H9 (cell line): ENCODE measurements around the gene RBM23. TPM values are rescaled to one million over a fixed set of nuclear protein-coding genes. Genes with fewer than 3 reads are reported as not detected.
A peak's percentile ranks its signal among the peaks of the same experiment; 100 is the strongest.

Source experiments
- DNase-seq: peaks from one replicate; pipeline ENCODE4 v3.0.0-alpha.2; 2017
- H2AFZ ChIP-seq: one replicate; pipeline ENCODE4 v1.6.1; 2013; ENCODE audit warnings: mild to moderate bottlenecking, low read length, control low read depth, moderate library complexity
- H2AK5ac ChIP-seq: 2 replicates; pipeline ENCODE4 v1.6.1; 2013; ENCODE audit warnings: low read length, control low read depth, mixed read lengths; ENCODE audit not compliant: insufficient read length
- H2BK120ac ChIP-seq: one replicate; pipeline ENCODE4 v1.6.1; 2013; ENCODE audit warnings: low read depth, mild to moderate bottlenecking, low read length, control low read depth, inconsistent platforms; ENCODE audit not compliant: poor library complexity, severe bottlenecking
- H2BK12ac ChIP-seq: 2 replicates; pipeline ENCODE4 v1.6.1; 2013; ENCODE audit warnings: low read length, control low read depth, mixed read lengths, low read depth; ENCODE audit not compliant: insufficient read length
- H2BK15ac ChIP-seq: 2 replicates; pipeline ENCODE4 v1.6.1; 2013; ENCODE audit warnings: low read depth, low read length, control low read depth
- H2BK20ac ChIP-seq: one replicate; pipeline ENCODE4 v1.6.1; 2013; ENCODE audit warnings: low read depth, mild to moderate bottlenecking, low read length, control low read depth, inconsistent platforms; ENCODE audit not compliant: poor library complexity, severe bottlenecking
- H2BK5ac ChIP-seq: 2 replicates; pipeline ENCODE4 v1.6.1; 2013; ENCODE audit warnings: low read length, control low read depth, mixed read lengths; ENCODE audit not compliant: insufficient read length
- H3K14ac ChIP-seq: 2 replicates; pipeline ENCODE4 v1.6.1; 2013; ENCODE audit warnings: low read length, control low read depth; ENCODE audit not compliant: insufficient read depth
- H3K18ac ChIP-seq: 2 replicates; pipeline ENCODE4 v1.6.1; 2013; ENCODE audit warnings: low read depth, mild to moderate bottlenecking, mixed read lengths, low read length, control low read depth; ENCODE audit not compliant: insufficient read length
- H3K23ac ChIP-seq: 2 replicates; pipeline ENCODE4 v1.6.1; 2013; ENCODE audit warnings: low read length, control low read depth, mixed read lengths, low read depth; ENCODE audit not compliant: insufficient read length
- H3K23me2 ChIP-seq: 2 replicates; pipeline ENCODE4 v1.6.1; 2013; ENCODE audit warnings: low read depth, mild to moderate bottlenecking, mixed read lengths, low read length, control low read depth; ENCODE audit not compliant: insufficient read length, poor library complexity, severe bottlenecking
- H3K27ac ChIP-seq: 2 replicates; pipeline ENCODE4 v1.5.1; 2013; ENCODE audit warnings: low read length, control low read depth, mixed read lengths, low read depth; ENCODE audit not compliant: insufficient read length
- H3K27me3 ChIP-seq: 2 replicates; pipeline ENCODE4 v1.6.1; 2013; ENCODE audit warnings: low read length, control low read depth, inconsistent platforms; ENCODE audit not compliant: insufficient read depth
- H3K4ac ChIP-seq: 2 replicates; pipeline ENCODE4 v1.6.1; 2013; ENCODE audit warnings: low read depth, mild to moderate bottlenecking, control low read depth, inconsistent platforms, low read length, moderate library complexity
- H3K4me1 ChIP-seq: 2 replicates; pipeline ENCODE4 v1.6.1; 2013; ENCODE audit warnings: low read length, control low read depth, inconsistent platforms; ENCODE audit not compliant: insufficient read depth
- H3K4me2 ChIP-seq: 2 replicates; pipeline ENCODE4 v1.6.1; 2013; ENCODE audit warnings: low read length, control low read depth, mixed read lengths; ENCODE audit not compliant: insufficient read length, insufficient read depth
- H3K56ac ChIP-seq: 2 replicates; pipeline ENCODE4 v1.6.1; 2013; ENCODE audit warnings: low read depth, mild to moderate bottlenecking, mixed read lengths, low read length, control low read depth; ENCODE audit not compliant: insufficient read length
- H3K79me1 ChIP-seq: 2 replicates; pipeline ENCODE4 v1.6.1; 2013; ENCODE audit warnings: low read depth, mild to moderate bottlenecking, moderate library complexity, low read length, control low read depth, inconsistent platforms; ENCODE audit not compliant: insufficient read depth, poor library complexity, severe bottlenecking
- H3K79me2 ChIP-seq: 2 replicates; pipeline ENCODE4 v1.6.1; 2013; ENCODE audit warnings: low read length, control low read depth, inconsistent platforms; ENCODE audit not compliant: insufficient read depth
- H3K9ac ChIP-seq: 2 replicates; pipeline ENCODE4 v1.6.1; 2013; ENCODE audit warnings: low read length, control low read depth, mixed read lengths; ENCODE audit not compliant: insufficient read length; ENCODE audit errors: extremely low read depth
- H3K9me3 ChIP-seq: one replicate; pipeline ENCODE4 v1.6.1; 2013; ENCODE audit warnings: low read depth, low read length, inconsistent platforms; ENCODE audit not compliant: control insufficient read depth
- H3T11ph ChIP-seq: one replicate; pipeline ENCODE4 v1.6.1; 2013; ENCODE audit warnings: mild to moderate bottlenecking, low read length, control low read depth, inconsistent platforms
- H4K20me1 ChIP-seq: one replicate; pipeline ENCODE4 v1.6.1; 2013; ENCODE audit not compliant: control insufficient read depth, insufficient read length, insufficient read depth
- H4K5ac ChIP-seq: 2 replicates; pipeline ENCODE4 v1.6.1; 2013; ENCODE audit warnings: low read depth, mild to moderate bottlenecking, mixed read lengths, low read length, control low read depth; ENCODE audit not compliant: insufficient read length
- H4K8ac ChIP-seq: replicated peaks from 2 replicates; pipeline ENCODE4 v1.6.1; 2013; ENCODE audit warnings: low read length, control low read depth, mixed read lengths, low read depth; ENCODE audit not compliant: insufficient read length
- H4K91ac ChIP-seq: 2 replicates; pipeline ENCODE4 v1.6.1; 2013; ENCODE audit warnings: low read depth, mild to moderate bottlenecking, moderate library complexity, mixed read lengths, low read length, control low read depth; ENCODE audit not compliant: insufficient read length
- H3K27ac Mint-ChIP-seq, 3 experiments: 2 replicates in 2 of 3; 3 replicates in 1 of 3; pipeline ENCODE4 v1.8.0; 2020 to 2021; ENCODE audit warnings: mixed read lengths in 3 of 3, mild to moderate bottlenecking in 1 of 3, moderate library complexity in 1 of 3
- H3K27me3 Mint-ChIP-seq: 2 replicates; pipeline ENCODE4 v1.8.0; 2021; ENCODE audit warnings: low read depth, mild to moderate bottlenecking, moderate library complexity, mixed read lengths
- H3K36me3 Mint-ChIP-seq, 3 experiments: 2 replicates in 2 of 3; 3 replicates in 1 of 3; pipeline ENCODE4 v1.8.0; 2020 to 2021; ENCODE audit warnings: low read depth in 3 of 3, mixed read lengths in 3 of 3; ENCODE audit not compliant: insufficient read depth in 1 of 3
- H3K4me1 Mint-ChIP-seq, 2 experiments: 2 replicates each; pipeline ENCODE4 v1.8.0; 2020; ENCODE audit warnings: mixed read lengths in 2 of 2
- H3K4me3 Mint-ChIP-seq, 2 experiments: 2 replicates in 1 of 2; 3 replicates in 1 of 2; pipeline ENCODE4 v1.8.0; 2020 to 2021; ENCODE audit warnings: mild to moderate bottlenecking in 2 of 2, mixed read lengths in 2 of 2, moderate library complexity in 1 of 2
- H3K9me3 Mint-ChIP-seq, 2 experiments: 2 replicates in 1 of 2; 3 replicates in 1 of 2; pipeline ENCODE4 v1.8.0; 2020; ENCODE audit warnings: mild to moderate bottlenecking in 2 of 2, mixed read lengths in 2 of 2, moderate library complexity in 1 of 2
- WGBS: extraction: QIAGEN DNeasy Blood & Tissue Kit; methylation state at CpG from one replicate; pipeline ENCODE4 v1.1.7; 2013; ENCODE audit warnings: missing lambda C conversion rate, low lambda C conversion rate, mixed read lengths; ENCODE audit not compliant: insufficient read length; ENCODE audit errors: extremely low coverage; 5-methylcytosine and 5-hydroxymethylcytosine counted together
- total RNA-seq: library from RNA; stranded (reverse); gene quantifications from 2 replicates; pipeline ENCODE4 v1.2.1, GENCODE V29; 2021
- TF ChIP-seq, protein P1 (sequence below): fragments of 200-600 bp; sonication (generic); conservative IDR thresholded peaks from 3 replicates; pipeline ENCODE4 v1.8.0; 2021; ENCODE audit warnings: antibody characterized with exemption, mild to moderate bottlenecking

The RBM23 gene
- total RNA-seq, 1 experiment from 2014 or later: 79.0 TPM

GRCh38 chr14:22870811-22871223 lies 48.1 kb downstream of the RBM23 start:
- H2BK5ac ChIP-seq: no peak overlapping the region
- H2BK12ac ChIP-seq: no peak overlapping the region
- H3K4me1 Mint-ChIP-seq: peaks cover 14 to 17% of the 10 kb centered on the region in 2 experiments
- H3K9me3 Mint-ChIP-seq: no peaks in the 10 kb centered on the region
- H2AFZ ChIP-seq: no peak overlapping the region
- no peak overlapping the region for H4K5ac ChIP-seq
- no peak overlapping the region for H2AK5ac ChIP-seq
- H3K4ac ChIP-seq: no peak overlapping the region
- H3K79me1 ChIP-seq: no peaks in the 10 kb centered on the region
- H4K8ac ChIP-seq: no peak overlapping the region
- H3K4me2 ChIP-seq: peak overlapping the region; percentile 71
- H3K23ac ChIP-seq: no peak overlapping the region
- H4K20me1 ChIP-seq: no peaks in the 10 kb centered on the region
- no peaks in the 10 kb centered on the region for H3K27me3 ChIP-seq
- peak overlapping the region; percentile 71 for H3K27ac ChIP-seq
- no peak overlapping the region for H3K18ac ChIP-seq
- no CpG with 5 or more reads among the region's 1 CpG for WGBS
- H3K27ac Mint-ChIP-seq: peak overlapping the region; percentile 96 to 97 (median 97); a peak in 5 of 7 replicates
- no peak overlapping the region for H4K91ac ChIP-seq
- no peak overlapping the region for H3K56ac ChIP-seq
- no peak overlapping the region for H3T11ph ChIP-seq
- no peaks in the 10 kb centered on the region for H3K23me2 ChIP-seq
- no peak overlapping the region for H2BK15ac ChIP-seq
- H3K4me3 Mint-ChIP-seq: peak overlapping the region; percentile 77 to 90
- H2BK120ac ChIP-seq: no peak overlapping the region
- peaks cover 4% of the 10 kb centered on the region; the same call in 1 of the 2 replicates for H3K4me1 ChIP-seq
- H3K14ac ChIP-seq: no peak overlapping the region
- DNase-seq: no peak
- H3K9me3 ChIP-seq: no peaks in the 10 kb centered on the region
- peaks cover 0 to 5% (median under 1%) of the 10 kb centered on the region in 3 experiments; a peak in 6 of 7 replicates for H3K36me3 Mint-ChIP-seq
- no peak overlapping the region for H3K9ac ChIP-seq
- H3K27me3 Mint-ChIP-seq: no peaks in the 10 kb centered on the region
- H3K79me2 ChIP-seq: no peaks in the 10 kb centered on the region
- H2BK20ac ChIP-seq: no peak overlapping the region
- TF ChIP-seq, protein P1, sequence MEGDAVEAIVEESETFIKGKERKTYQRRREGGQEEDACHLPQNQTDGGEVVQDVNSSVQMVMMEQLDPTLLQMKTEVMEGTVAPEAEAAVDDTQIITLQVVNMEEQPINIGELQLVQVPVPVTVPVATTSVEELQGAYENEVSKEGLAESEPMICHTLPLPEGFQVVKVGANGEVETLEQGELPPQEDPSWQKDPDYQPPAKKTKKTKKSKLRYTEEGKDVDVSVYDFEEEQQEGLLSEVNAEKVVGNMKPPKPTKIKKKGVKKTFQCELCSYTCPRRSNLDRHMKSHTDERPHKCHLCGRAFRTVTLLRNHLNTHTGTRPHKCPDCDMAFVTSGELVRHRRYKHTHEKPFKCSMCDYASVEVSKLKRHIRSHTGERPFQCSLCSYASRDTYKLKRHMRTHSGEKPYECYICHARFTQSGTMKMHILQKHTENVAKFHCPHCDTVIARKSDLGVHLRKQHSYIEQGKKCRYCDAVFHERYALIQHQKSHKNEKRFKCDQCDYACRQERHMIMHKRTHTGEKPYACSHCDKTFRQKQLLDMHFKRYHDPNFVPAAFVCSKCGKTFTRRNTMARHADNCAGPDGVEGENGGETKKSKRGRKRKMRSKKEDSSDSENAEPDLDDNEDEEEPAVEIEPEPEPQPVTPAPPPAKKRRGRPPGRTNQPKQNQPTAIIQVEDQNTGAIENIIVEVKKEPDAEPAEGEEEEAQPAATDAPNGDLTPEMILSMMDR: no peak
